D721Med (cell line): ENCODE results near the gene UNC93A.
"Not testable (repeated sequence)": the region's sequence is repeated elsewhere in the genome, so short reads cannot be mapped to it uniquely, and the experiment has no call there.

Experiments used
- DNase-seq: peaks from one replicate; pipeline ENCODE4 v3.0.0; 2011; ENCODE audit warnings: low spot score; ENCODE audit not compliant: insufficient read length
- FAIRE-seq: peaks from 2 replicates; lab custom pipeline; 2011; peaks lifted over from hg19 to GRCh38; lab: Jason Lieb, UNC
- TF ChIP-seq, protein P1 (sequence below): IDR thresholded peaks from 2 replicates; pipeline ENCODE4 v1.5.1; 2012; ENCODE audit warnings: mild to moderate bottlenecking, control low read depth; ENCODE audit not compliant: insufficient read depth; ENCODE audit errors: missing control alignments

UNC93A gene

GRCh38 chr6:167314180-167314821 lies 23.2 kb downstream of the UNC93A start:
- FAIRE-seq (no peak), DNase-seq (no peak)
- TF ChIP-seq, protein P1, sequence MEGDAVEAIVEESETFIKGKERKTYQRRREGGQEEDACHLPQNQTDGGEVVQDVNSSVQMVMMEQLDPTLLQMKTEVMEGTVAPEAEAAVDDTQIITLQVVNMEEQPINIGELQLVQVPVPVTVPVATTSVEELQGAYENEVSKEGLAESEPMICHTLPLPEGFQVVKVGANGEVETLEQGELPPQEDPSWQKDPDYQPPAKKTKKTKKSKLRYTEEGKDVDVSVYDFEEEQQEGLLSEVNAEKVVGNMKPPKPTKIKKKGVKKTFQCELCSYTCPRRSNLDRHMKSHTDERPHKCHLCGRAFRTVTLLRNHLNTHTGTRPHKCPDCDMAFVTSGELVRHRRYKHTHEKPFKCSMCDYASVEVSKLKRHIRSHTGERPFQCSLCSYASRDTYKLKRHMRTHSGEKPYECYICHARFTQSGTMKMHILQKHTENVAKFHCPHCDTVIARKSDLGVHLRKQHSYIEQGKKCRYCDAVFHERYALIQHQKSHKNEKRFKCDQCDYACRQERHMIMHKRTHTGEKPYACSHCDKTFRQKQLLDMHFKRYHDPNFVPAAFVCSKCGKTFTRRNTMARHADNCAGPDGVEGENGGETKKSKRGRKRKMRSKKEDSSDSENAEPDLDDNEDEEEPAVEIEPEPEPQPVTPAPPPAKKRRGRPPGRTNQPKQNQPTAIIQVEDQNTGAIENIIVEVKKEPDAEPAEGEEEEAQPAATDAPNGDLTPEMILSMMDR: no peak

DNA sequence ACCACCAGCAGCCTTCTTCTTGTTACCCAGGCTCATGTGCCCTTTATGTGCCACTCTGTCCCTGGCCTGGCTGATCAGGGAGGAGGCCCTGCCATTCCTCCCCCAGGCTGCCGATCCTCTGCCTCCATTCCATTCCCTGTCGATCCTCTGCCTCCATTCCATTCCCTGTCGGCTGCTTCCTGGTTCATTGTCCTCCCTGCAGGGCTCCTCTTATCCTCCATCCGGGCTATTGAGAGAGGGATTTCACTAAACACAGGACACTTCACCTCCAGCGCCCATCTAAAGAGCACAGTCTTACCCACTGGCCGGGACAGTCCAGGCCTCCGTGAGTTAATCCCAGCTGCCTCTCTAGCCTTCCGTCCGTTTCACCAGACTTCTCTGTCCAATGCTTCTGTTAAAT lies 26.1 kb downstream of the UNC93A start:
- DNase-seq (no peak), FAIRE-seq (no peak)
- TF ChIP-seq, protein P1: no peak

DNA sequence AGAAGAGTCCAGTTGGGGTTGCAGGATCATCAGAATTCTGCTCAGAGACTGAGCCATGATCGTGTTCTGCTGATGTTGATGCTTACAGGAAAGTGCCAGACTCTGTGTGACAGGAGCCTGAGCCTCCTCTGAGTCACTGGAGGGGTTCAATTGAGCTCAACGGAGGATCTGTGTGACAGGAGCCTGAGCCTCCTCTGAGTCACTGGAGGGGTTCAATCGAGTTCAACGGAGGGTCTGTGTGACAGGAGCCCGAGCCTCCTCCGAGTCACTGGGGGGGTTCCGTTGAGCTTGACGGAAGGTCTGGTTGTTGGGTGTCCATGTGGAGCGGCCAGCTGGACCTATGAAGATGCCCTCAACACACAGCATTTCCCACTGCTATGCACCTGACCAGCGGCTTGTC lies 27.2 kb downstream of the UNC93A start:
- FAIRE-seq, DNase-seq: not testable (repeated sequence)

DNA sequence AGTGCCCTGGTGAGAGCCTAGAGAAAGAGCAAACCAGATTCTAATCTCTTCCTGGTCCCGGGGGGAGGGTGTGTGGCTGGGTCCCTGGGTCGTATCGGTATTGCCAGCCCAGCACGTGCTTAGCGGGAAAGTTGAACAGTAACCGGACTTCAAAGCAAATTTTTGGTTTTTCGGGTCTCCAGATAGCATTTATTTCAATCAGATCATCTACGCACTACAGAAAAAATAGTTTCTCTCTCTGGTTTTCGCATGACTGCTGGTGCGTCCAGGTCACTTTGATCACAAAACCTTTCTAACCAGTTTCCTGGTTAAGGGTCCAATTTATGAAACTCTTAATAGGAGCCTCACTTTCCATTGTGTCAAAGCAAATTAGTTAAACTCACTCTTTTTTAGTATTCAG lies 27.7 kb downstream of the UNC93A start:
- not testable (repeated sequence) for FAIRE-seq, DNase-seq

DNA sequence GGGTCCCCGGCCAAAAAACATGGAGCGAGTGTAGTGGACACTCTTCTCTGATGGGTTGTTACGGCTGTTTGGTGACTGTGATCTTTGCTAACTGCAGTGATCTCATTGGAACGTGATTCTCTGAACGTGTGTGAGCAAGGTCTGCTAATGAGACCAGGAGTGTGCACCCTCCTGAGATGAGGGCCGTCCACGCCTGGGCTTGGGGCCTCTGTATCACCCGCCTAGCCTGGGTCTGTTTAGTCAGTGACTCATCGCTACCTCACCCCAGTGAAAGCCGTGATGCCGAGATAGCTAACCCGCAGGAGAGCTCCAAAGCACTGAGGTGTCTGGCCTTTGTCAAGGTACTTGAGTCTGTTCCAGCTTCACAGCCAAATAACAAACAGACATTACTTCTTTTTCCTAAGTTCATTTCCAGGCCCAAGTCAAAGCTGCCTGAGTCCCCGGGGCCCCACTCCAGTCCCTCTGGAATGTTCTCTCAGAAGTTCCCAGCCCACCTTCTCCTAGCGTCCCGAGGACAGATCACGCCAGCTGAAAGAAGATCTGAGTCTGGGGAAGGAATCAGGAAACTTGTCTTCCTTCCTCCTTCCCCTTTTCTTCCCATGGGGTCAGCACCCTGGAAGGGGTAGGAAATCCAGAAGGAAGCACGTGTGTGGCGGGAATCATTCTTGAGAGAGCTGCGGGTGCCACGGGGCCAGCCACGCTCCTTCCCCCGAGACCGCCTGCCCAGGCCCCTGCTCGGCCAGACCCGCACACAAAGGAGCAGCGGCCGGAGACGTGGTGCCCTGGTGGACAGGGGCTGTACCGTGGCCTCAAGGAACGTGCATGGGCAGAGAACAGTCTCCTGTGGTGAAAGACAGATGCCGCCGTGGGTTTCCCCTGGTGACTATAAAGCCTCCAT lies 29.0 kb downstream of the UNC93A start:
- DNase-seq, FAIRE-seq: not testable (repeated sequence)

GRCh38 chr6:167320754-167321056 lies 29.6 kb downstream of the UNC93A start:
- not testable (repeated sequence) for FAIRE-seq, DNase-seq

GRCh38 chr6:167321185-167321584 lies 30.1 kb downstream of the UNC93A start:
- FAIRE-seq, DNase-seq: not testable (repeated sequence)

- TF ChIP-seq, protein P1: no peak
- DNase-seq (no peak), FAIRE-seq (no peak)
These were observed 32.0 kb downstream of the UNC93A start for GRCh38 chr6:167323111-167323510.

- no peak for FAIRE-seq
These were observed 33.0 kb downstream of the UNC93A start for GRCh38 chr6:167324111-167324510.

More at GRCh38 chr6:167324111-167324510, 33.0 kb downstream of the UNC93A start:
- TF ChIP-seq, protein P1: no peak
- no peak for DNase-seq
